Esophagus muscularis mucosa (tissue), 3 donors: ENCODE measurements around the gene DOK3.

ENCODE experiments used
- POLR2A ChIP-seq: fragments of 450-650 bp; IDR thresholded peaks from one replicate; pipeline ENCODE4 v1.6.1; 2017; ENCODE audit warnings: antibody characterized with exemption, moderate library complexity, mild to moderate bottlenecking, low read depth
- POLR2AphosphoS5 ChIP-seq, 2 donors: sonication (generic); formaldehyde crosslinking; IDR thresholded peaks; one replicate each; pipeline ENCODE4 v1.6.1; 2017; ENCODE audit warnings: antibody characterized with exemption in 2 of 2
- TF ChIP-seq, protein P1 (sequence below), 3 experiments: fragments of 200-600 bp in 2 of 3; fragments of 450-650 bp in 1 of 3; sonication (generic) in 2 of 3; IDR thresholded peaks; one replicate each; pipeline ENCODE4 v1.5.1; 2017 to 2019; ENCODE audit warnings: antibody characterized with exemption in 3 of 3, mild to moderate bottlenecking in 2 of 3, moderate library complexity in 1 of 3

DNA sequence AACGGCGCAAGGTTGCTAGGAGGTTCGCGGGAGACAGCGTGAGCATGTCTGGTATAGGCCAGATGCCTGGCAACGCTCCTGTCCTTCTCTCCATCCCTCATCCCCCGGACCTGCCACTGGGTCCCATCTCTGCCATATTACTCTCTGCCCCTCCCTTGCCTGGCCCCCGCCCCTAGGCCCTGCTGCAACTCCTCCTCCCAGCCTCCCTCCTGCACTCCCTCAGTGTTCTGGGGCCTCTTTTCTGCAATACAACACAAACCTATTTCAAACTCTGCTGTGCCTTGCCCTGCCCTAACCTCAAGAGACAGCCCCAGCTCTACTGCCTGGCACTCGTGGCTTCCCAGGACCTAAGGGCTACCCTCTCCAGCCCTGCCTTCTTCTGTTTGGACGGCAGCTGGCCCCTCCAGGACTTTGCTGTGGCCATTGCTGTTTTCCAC lies 27.2 kb downstream of the DOK3 start:
- TF ChIP-seq, protein P1, sequence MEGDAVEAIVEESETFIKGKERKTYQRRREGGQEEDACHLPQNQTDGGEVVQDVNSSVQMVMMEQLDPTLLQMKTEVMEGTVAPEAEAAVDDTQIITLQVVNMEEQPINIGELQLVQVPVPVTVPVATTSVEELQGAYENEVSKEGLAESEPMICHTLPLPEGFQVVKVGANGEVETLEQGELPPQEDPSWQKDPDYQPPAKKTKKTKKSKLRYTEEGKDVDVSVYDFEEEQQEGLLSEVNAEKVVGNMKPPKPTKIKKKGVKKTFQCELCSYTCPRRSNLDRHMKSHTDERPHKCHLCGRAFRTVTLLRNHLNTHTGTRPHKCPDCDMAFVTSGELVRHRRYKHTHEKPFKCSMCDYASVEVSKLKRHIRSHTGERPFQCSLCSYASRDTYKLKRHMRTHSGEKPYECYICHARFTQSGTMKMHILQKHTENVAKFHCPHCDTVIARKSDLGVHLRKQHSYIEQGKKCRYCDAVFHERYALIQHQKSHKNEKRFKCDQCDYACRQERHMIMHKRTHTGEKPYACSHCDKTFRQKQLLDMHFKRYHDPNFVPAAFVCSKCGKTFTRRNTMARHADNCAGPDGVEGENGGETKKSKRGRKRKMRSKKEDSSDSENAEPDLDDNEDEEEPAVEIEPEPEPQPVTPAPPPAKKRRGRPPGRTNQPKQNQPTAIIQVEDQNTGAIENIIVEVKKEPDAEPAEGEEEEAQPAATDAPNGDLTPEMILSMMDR (IDR thresholded peaks at IDR 0.05): no peak
- TF ChIP-seq POLR2AphosphoS5 (IDR thresholded peaks at IDR 0.05): no peak
- TF ChIP-seq POLR2A: no peak
